H7 (cell line): ENCODE data around the gene WDR7. TPM values are rescaled to one million over a fixed set of nuclear protein-coding genes. Genes with fewer than 3 reads are reported as not detected.

ENCODE experiments used
- DNase-seq: peaks from one replicate; pipeline ENCODE4 v3.0.0; 2012
- H3K27me3 ChIP-seq: 2 replicates; pipeline ENCODE4 v1.6.0; 2011; ENCODE audit warnings: mild to moderate bottlenecking, low read length; ENCODE audit not compliant: control insufficient read depth, insufficient read depth
- H3K36me3 ChIP-seq: replicated peaks from 2 replicates; pipeline ENCODE4 v1.5.1; 2011; ENCODE audit warnings: low read length; ENCODE audit not compliant: control insufficient read depth, insufficient read depth
- H3K4me3 ChIP-seq: 2 replicates; pipeline ENCODE4 v1.5.1; 2011; ENCODE audit warnings: low read depth, mild to moderate bottlenecking, control low read depth, low read length, moderate library complexity; ENCODE audit not compliant: insufficient read depth
- total RNA-seq: library from RNA; depleted of rRNA; stranded (reverse); fragments of >200 nt; shearing (Covaris generic); gene quantifications from 2 replicates; pipeline ENCODE4 v1.2.3, GENCODE V29; 2014

WDR7 gene
- total RNA-seq, 1 experiment from 2014 or later = 6.2 TPM

GRCh38 chr18:56921896-56922480, 270.8 kb downstream of the WDR7 start:
- no peaks in the 10 kb centered on the region for H3K36me3 ChIP-seq
- DNase-seq = no peak
- no peaks in the 10 kb centered on the region for H3K27me3 ChIP-seq
- H3K4me3 ChIP-seq = no peak overlapping the region

- H3K36me3 ChIP-seq = no peaks in the 10 kb centered on the region
- no peak overlapping the region for H3K4me3 ChIP-seq
- no peak for DNase-seq
- no peaks in the 10 kb centered on the region for H3K27me3 ChIP-seq
Measured at GRCh38 chr18:56926734-56927133, 275.6 kb downstream of the WDR7 start.

- Histone ChIP-seq H3K36me3 (no peaks in the 10 kb centered on the region), H3K27me3 (no peaks in the 10 kb centered on the region), H3K4me3 (no peak overlapping the region)
- DNase-seq = no peak
Measured at GRCh38 chr18:56927786-56928185, 276.6 kb downstream of the WDR7 start.

- DNase-seq = no peak
Measured at GRCh38 chr18:56929886-56930285, 278.7 kb downstream of the WDR7 start.

GRCh38 chr18:56933472-56933871, 282.3 kb downstream of the WDR7 start:
- Histone ChIP-seq H3K36me3 (no peaks in the 10 kb centered on the region), H3K4me3 (no peak overlapping the region), H3K27me3 (no peaks in the 10 kb centered on the region)
- no peak for DNase-seq

More at GRCh38 chr18:56929886-56930285, 278.7 kb downstream of the WDR7 start:
- no peak overlapping the region for H3K4me3 ChIP-seq
- H3K36me3 ChIP-seq = no peaks in the 10 kb centered on the region
- H3K27me3 ChIP-seq = no peaks in the 10 kb centered on the region

- H3K36me3 ChIP-seq = no peaks in the 10 kb centered on the region
- DNase-seq = no peak
- no peak overlapping the region for H3K4me3 ChIP-seq
- H3K27me3 ChIP-seq = no peaks in the 10 kb centered on the region
Measured at GRCh38 chr18:56934131-56934530, 283.0 kb downstream of the WDR7 start.

- Histone ChIP-seq H3K36me3 (no peaks in the 10 kb centered on the region), H3K4me3 (no peak overlapping the region), H3K27me3 (no peaks in the 10 kb centered on the region)
- DNase-seq = no peak
Measured at GRCh38 chr18:56934906-56935305, 283.7 kb downstream of the WDR7 start.

- DNase-seq = no peak
- H3K36me3 ChIP-seq = no peaks in the 10 kb centered on the region
Measured at GRCh38 chr18:56935434-56936040, 284.4 kb downstream of the WDR7 start.

GRCh38 chr18:56936457-56936856, 285.3 kb downstream of the WDR7 start:
- no peaks in the 10 kb centered on the region for H3K36me3 ChIP-seq
- H3K27me3 ChIP-seq = no peaks in the 10 kb centered on the region
- H3K4me3 ChIP-seq = no peak overlapping the region
- no peak for DNase-seq

More at GRCh38 chr18:56935434-56936040, 284.4 kb downstream of the WDR7 start:
- no peak overlapping the region for H3K4me3 ChIP-seq
- H3K27me3 ChIP-seq = no peaks in the 10 kb centered on the region

- no peaks in the 10 kb centered on the region for H3K27me3 ChIP-seq
- no peak for DNase-seq
- no peaks in the 10 kb centered on the region for H3K36me3 ChIP-seq
- H3K4me3 ChIP-seq = no peak overlapping the region
Measured at GRCh38 chr18:56937874-56938430, 286.8 kb downstream of the WDR7 start.

- Histone ChIP-seq H3K36me3 (no peaks in the 10 kb centered on the region), H3K27me3 (no peaks in the 10 kb centered on the region), H3K4me3 (no peak overlapping the region)
- no peak for DNase-seq
Measured at GRCh38 chr18:56945171-56946083, 294.3 kb downstream of the WDR7 start.

GRCh38 chr18:56947236-56947635, 296.1 kb downstream of the WDR7 start:
- no peak for DNase-seq
- H3K36me3 ChIP-seq = no peaks in the 10 kb centered on the region
- no peak overlapping the region for H3K4me3 ChIP-seq
- H3K27me3 ChIP-seq = no peaks in the 10 kb centered on the region

GRCh38 chr18:56952026-56952425, 300.9 kb downstream of the WDR7 start:
- no peak for DNase-seq
- H3K27me3 ChIP-seq = no peaks in the 10 kb centered on the region
- H3K36me3 ChIP-seq = no peaks in the 10 kb centered on the region
- H3K4me3 ChIP-seq = no peak overlapping the region

GRCh38 chr18:56953428-56954198, 302.5 kb downstream of the WDR7 start:
- H3K4me3 ChIP-seq = no peak overlapping the region
- no peak for DNase-seq
- H3K36me3 ChIP-seq = no peaks in the 10 kb centered on the region
- H3K27me3 ChIP-seq = no peaks in the 10 kb centered on the region
